Activated T-cell treated with anti-CD3 and anti-CD28 coated beads, Interleukin-2, amount 50 U/mL, for 4 hours (primary cell): Measurements from ENCODE around the gene ALDOA. TPM values are rescaled to one million over a fixed set of nuclear protein-coding genes. Genes with fewer than 3 reads are reported as not detected.
A peak's percentile ranks its signal among the peaks of the same experiment; 100 is the strongest.
"Not testable (repeated sequence)": the region's sequence is repeated elsewhere in the genome, so short reads cannot be mapped to it uniquely, and the experiment has no call there.

Experiments
- ATAC-seq, 2 donors: fragments of 200-7000 bp; cut with Tn5 transposase; one replicate each; pipeline ENCODE4 v1.10.0; 2021
- DNase-seq: peaks from one replicate; pipeline ENCODE4 v3.0.0-alpha.2; 2020
- H3K27me3 Mint-ChIP-seq: one replicate; pipeline ENCODE4 v1.8.0; 2021; ENCODE audit warnings: low read depth, mixed read lengths
- H3K36me3 Mint-ChIP-seq: one replicate; pipeline ENCODE4 v1.8.0; 2022; ENCODE audit warnings: mixed read lengths; ENCODE audit not compliant: insufficient read depth
- H3K4me1 Mint-ChIP-seq: one replicate; pipeline ENCODE4 v1.8.0; 2021; ENCODE audit warnings: low read depth, mixed read lengths
- H3K4me3 Mint-ChIP-seq: one replicate; pipeline ENCODE4 v1.8.0; 2021; ENCODE audit warnings: mild to moderate bottlenecking, moderate library complexity, mixed read lengths
- H3K9me3 Mint-ChIP-seq: one replicate; pipeline ENCODE4 v1.8.0; 2021; ENCODE audit warnings: mixed read lengths
- total RNA-seq, 3 donors: library from RNA; stranded (reverse); gene quantifications; one replicate each; pipeline ENCODE4 v1.2.1, GENCODE V29; 2021

ALDOA gene
- total RNA-seq, 3 donors from 2014 or later: 2,101 to 2,362 (median 2,220) TPM

GRCh38 chr16:30096862-30097563 lies 31.5 kb downstream of the ALDOA start:
- DNase-seq (no peak), ATAC-seq (no peak)
- Mint-ChIP-seq H3K36me3 (peaks cover 5% of the 10 kb centered on the region), H3K4me1 (peaks cover 31% of the 10 kb centered on the region), H3K9me3 (peaks cover 19% of the 10 kb centered on the region), H3K4me3 (peak overlapping the region; percentile 74), H3K27me3 (no peaks in the 10 kb centered on the region)

- Mint-ChIP-seq H3K4me3 (no peak overlapping the region), H3K27me3 (no peaks in the 10 kb centered on the region), H3K36me3 (peaks cover 13% of the 10 kb centered on the region), H3K9me3 (no peaks in the 10 kb centered on the region), H3K4me1 (no peaks in the 10 kb centered on the region)
- ATAC-seq: no peak
- no peak for DNase-seq
Measured at GRCh38 chr16:30104090-30104489, 38.5 kb downstream of the ALDOA start.

GRCh38 chr16:30104492-30104891 lies 38.9 kb downstream of the ALDOA start:
- no peak for DNase-seq
- no peaks in the 10 kb centered on the region for H3K4me1 Mint-ChIP-seq
- H3K27me3 Mint-ChIP-seq: no peaks in the 10 kb centered on the region
- H3K9me3 Mint-ChIP-seq: no peaks in the 10 kb centered on the region
- H3K4me3 Mint-ChIP-seq: no peak overlapping the region
- ATAC-seq: no peak
- peaks cover 13% of the 10 kb centered on the region for H3K36me3 Mint-ChIP-seq

GRCh38 chr16:30108059-30108850 lies 42.7 kb downstream of the ALDOA start:
- ATAC-seq: no peak

GRCh38 chr16:30110661-30111060 lies 45.1 kb downstream of the ALDOA start:
- ATAC-seq (no peak), DNase-seq (no peak)
- Mint-ChIP-seq H3K36me3 (peaks cover 6% of the 10 kb centered on the region), H3K4me3 (no peak overlapping the region), H3K9me3 (no peaks in the 10 kb centered on the region), H3K27me3 (no peaks in the 10 kb centered on the region), H3K4me1 (peaks cover 16% of the 10 kb centered on the region)

More at GRCh38 chr16:30108059-30108850, 42.7 kb downstream of the ALDOA start:
- H3K4me1 Mint-ChIP-seq: peaks cover 3% of the 10 kb centered on the region
- DNase-seq: no peak
- H3K4me3 Mint-ChIP-seq: no peak overlapping the region
- no peaks in the 10 kb centered on the region for H3K27me3 Mint-ChIP-seq
- H3K36me3 Mint-ChIP-seq: peaks cover 15% of the 10 kb centered on the region
- no peaks in the 10 kb centered on the region for H3K9me3 Mint-ChIP-seq

- peaks cover 2% of the 10 kb centered on the region for H3K36me3 Mint-ChIP-seq
- peaks cover 16% of the 10 kb centered on the region for H3K4me1 Mint-ChIP-seq
- no peaks in the 10 kb centered on the region for H3K9me3 Mint-ChIP-seq
- no peak overlapping the region for H3K4me3 Mint-ChIP-seq
- DNase-seq (peak; percentile 50), ATAC-seq (peak; percentile 72 to 75)
- H3K27me3 Mint-ChIP-seq: no peaks in the 10 kb centered on the region
Measured at GRCh38 chr16:30112197-30113030, 46.9 kb downstream of the ALDOA start.

- Mint-ChIP-seq H3K27me3 (no peaks in the 10 kb centered on the region), H3K9me3 (no peaks in the 10 kb centered on the region), H3K36me3 (peaks cover 2% of the 10 kb centered on the region), H3K4me3 (no peak within 1 kb of the TSS), H3K4me1 (peaks cover 16% of the 10 kb centered on the region)
- no peak for ATAC-seq
- no peak for DNase-seq
Measured at GRCh38 chr16:30113031-30113710, 47.6 kb downstream of the ALDOA start, which contains the start of gene GDPD3. Gene GDPD3 (minus strand): TSS chr16:30113537. CDS start chr16:30113478, 59 bp downstream.

- DNase-seq (no peak), ATAC-seq (no peak)
- H3K4me1 Mint-ChIP-seq: peaks cover 16% of the 10 kb centered on the region
- H3K4me3 Mint-ChIP-seq: no peak overlapping the region
- no peaks in the 10 kb centered on the region for H3K9me3 Mint-ChIP-seq
- H3K27me3 Mint-ChIP-seq: no peaks in the 10 kb centered on the region
- peaks cover 2% of the 10 kb centered on the region for H3K36me3 Mint-ChIP-seq
Measured at GRCh38 chr16:30113711-30114333, 48.3 kb downstream of the ALDOA start.

- peaks cover 16% of the 10 kb centered on the region for H3K4me1 Mint-ChIP-seq
- H3K27me3 Mint-ChIP-seq: no peaks in the 10 kb centered on the region
- no peaks in the 10 kb centered on the region for H3K9me3 Mint-ChIP-seq
- H3K36me3 Mint-ChIP-seq: peaks cover 2% of the 10 kb centered on the region
- ATAC-seq (no peak), DNase-seq (no peak)
- H3K4me3 Mint-ChIP-seq: no peak overlapping the region
Measured at GRCh38 chr16:30114411-30114810, 48.9 kb downstream of the ALDOA start.

- H3K36me3 Mint-ChIP-seq, H3K9me3 Mint-ChIP-seq, ATAC-seq, H3K27me3 Mint-ChIP-seq, H3K4me3 Mint-ChIP-seq, DNase-seq: not testable (repeated sequence)
- H3K4me1 Mint-ChIP-seq: peaks cover 16% of the 10 kb centered on the region
Measured at GRCh38 chr16:30114833-30115232, 49.3 kb downstream of the ALDOA start.

GRCh38 chr16:30115238-30115637 lies 49.7 kb downstream of the ALDOA start:
- Mint-ChIP-seq H3K36me3 (peaks cover 2% of the 10 kb centered on the region), H3K9me3 (no peaks in the 10 kb centered on the region), H3K27me3 (no peaks in the 10 kb centered on the region), H3K4me3 (no peak overlapping the region), H3K4me1 (peaks cover 16% of the 10 kb centered on the region)
- ATAC-seq (peak; percentile 16 to 31), DNase-seq (no peak)

- ATAC-seq (no peak), DNase-seq (no peak)
- no peaks in the 10 kb centered on the region for H3K27me3 Mint-ChIP-seq
- H3K4me3 Mint-ChIP-seq: no peak overlapping the region
- no peaks in the 10 kb centered on the region for H3K36me3 Mint-ChIP-seq
- no peaks in the 10 kb centered on the region for H3K9me3 Mint-ChIP-seq
- H3K4me1 Mint-ChIP-seq: peaks cover 20% of the 10 kb centered on the region
Measured at GRCh38 chr16:30116291-30117207, 51.0 kb downstream of the ALDOA start.

GRCh38 chr16:30117768-30118167 lies 52.2 kb downstream of the ALDOA start:
- Mint-ChIP-seq H3K36me3 (no peaks in the 10 kb centered on the region), H3K4me1 (peaks cover 28% of the 10 kb centered on the region), H3K27me3 (no peaks in the 10 kb centered on the region), H3K4me3 (no peak overlapping the region), H3K9me3 (no peaks in the 10 kb centered on the region)
- ATAC-seq: no peak
- no peak for DNase-seq
